ENCODE data around the gene CHST5.

CHST5 gene

DNA sequence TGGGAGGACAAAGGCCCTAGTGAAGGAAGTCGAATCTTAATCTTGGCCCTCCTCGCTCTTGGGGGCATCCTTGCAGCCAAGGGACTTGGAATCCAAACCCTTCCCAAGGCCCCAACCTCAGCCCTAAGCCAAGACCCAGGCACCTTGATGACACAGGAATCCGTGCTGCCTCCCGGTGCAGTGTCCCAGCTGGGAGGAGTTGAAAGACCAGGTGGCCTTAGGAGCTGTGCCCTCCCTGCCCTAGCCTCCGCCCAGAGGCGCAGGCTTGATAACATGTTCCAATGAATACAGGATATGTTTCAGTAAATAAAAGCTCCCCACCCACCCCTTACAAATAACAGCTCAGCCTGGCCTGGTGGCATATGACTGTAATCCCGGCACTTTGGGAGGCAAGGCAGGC is at the start of gene CHST5:
Gene CHST5, minus strand, starts transcription at position 208 of the 400 bp plus-strand sequence. CDS start 5,724 bp downstream, outside the sequence.
- H3K27ac ChIP-seq (ENCODE audit: low read length), result no peak within 1 kb of the TSS
- H3K9me3 ChIP-seq (ENCODE audit: control insufficient read depth, low read depth, low read length), result no peaks in the 10 kb centered on the region

DNA sequence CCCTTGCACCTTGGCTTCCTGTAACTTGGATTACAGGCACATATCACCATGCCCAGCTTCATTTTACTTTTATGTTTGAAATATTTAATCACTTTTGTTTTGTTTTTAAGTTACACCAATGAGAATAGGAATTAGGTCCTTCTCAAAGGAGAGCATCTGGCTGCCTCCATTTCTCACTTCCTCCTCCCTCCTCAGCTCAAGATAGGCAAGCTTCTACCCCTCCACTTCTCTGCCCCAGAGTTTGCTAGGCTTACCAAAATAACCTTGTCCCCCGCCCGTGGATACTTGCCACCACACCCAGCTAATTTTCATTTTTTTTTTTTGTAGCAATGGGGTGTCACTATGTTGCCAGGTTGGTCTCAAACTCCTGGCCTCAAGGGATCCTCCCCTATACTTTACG is 48.2 kb upstream of the CHST5 start:
- no peaks in the 10 kb centered on the region for H3K27me3 ChIP-seq (ENCODE audit: control insufficient read depth, insufficient read depth, low read length)
- no peak overlapping the region for H3K9ac ChIP-seq (ENCODE audit: low read length)
- no peaks in the 10 kb centered on the region for H3K4me1 ChIP-seq (ENCODE audit: control insufficient read depth, low read depth, low read length)
- H3K36me3 ChIP-seq (ENCODE audit: control insufficient read depth, low read depth, low read length), result peaks cover 3% of the 10 kb centered on the region
- no peaks in the 10 kb centered on the region for H3K9me3 ChIP-seq (ENCODE audit: control insufficient read depth, low read depth, low read length)
- no peak overlapping the region for H3K4me3 ChIP-seq (ENCODE audit: low read length)
- H3K27ac ChIP-seq (ENCODE audit: low read length), result no peak overlapping the region

More for the DNA sequence above, at the start of gene CHST5:
- H3K27me3 ChIP-seq (ENCODE audit: control insufficient read depth, insufficient read depth, low read length), result no peaks in the 10 kb centered on the region
- no peak within 1 kb of the TSS for H3K9ac ChIP-seq (ENCODE audit: low read length)
- no peak within 1 kb of the TSS for H3K4me3 ChIP-seq (ENCODE audit: low read length)
- H3K36me3 ChIP-seq (ENCODE audit: control insufficient read depth, low read depth, low read length), result no peaks in the 10 kb centered on the region
- H3K4me1 ChIP-seq (ENCODE audit: control insufficient read depth, low read depth, low read length), result no peaks in the 10 kb centered on the region

DNA sequence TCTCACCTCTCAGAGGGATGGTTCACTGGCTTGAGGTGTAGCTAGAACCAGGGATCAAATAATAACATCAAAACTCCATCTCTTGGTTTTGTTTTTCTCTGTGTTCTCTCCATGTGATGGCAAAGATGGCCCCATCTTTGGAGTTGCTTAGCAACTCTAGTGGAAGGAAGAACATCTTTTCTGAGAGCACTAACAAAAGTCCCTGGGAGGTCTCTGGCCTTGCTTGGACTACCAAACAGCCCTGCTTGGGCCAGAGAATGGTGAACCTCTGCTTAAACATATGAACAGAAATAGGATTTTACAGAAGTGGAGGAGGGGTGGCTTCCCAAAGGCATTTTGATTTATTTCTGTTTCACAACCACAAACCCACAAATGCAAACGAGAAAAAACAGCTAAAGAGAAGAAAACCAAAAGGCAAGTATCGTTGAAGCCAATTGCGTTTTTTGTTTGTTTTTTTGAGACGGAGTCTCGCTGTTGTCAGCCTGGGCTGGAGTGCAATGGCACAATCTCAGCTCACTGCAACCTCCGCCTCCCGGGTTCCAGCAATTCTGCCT is 43.5 kb upstream of the CHST5 start:
- Histone ChIP-seq H3K4me3 (ENCODE audit: low read length) (no peak overlapping the region), H3K27me3 (ENCODE audit: control insufficient read depth, insufficient read depth, low read length) (no peaks in the 10 kb centered on the region), H3K27ac (ENCODE audit: low read length) (no peak overlapping the region), H3K9ac (ENCODE audit: low read length) (no peak overlapping the region), H3K4me1 (ENCODE audit: control insufficient read depth, low read depth, low read length) (peaks cover 8% of the 10 kb centered on the region), H3K36me3 (ENCODE audit: control insufficient read depth, low read depth, low read length) (peaks cover 34% of the 10 kb centered on the region), H3K9me3 (ENCODE audit: control insufficient read depth, low read depth, low read length) (no peaks in the 10 kb centered on the region)

DNA sequence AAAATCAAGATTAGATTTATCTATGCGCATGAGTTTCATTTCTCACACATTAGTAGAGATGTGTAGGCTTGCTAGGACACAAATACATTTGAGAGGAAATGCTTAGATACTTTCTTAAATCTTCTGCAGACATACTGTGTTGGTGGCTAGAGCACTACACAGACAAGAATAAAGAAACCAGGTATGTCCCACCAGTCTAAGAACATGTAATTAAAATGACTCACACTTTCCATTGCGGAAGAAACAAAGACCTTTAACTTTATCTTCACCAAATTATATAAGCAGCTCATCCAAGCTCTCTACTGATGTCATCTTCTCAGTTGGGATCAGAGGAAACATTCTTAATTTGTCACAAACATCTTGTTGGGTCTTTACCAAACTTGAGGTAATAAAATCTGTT is 42.8 kb upstream of the CHST5 start:
- Histone ChIP-seq H3K4me1 (ENCODE audit: control insufficient read depth, low read depth, low read length) (peaks cover 8% of the 10 kb centered on the region), H3K27me3 (ENCODE audit: control insufficient read depth, insufficient read depth, low read length) (no peaks in the 10 kb centered on the region), H3K4me3 (ENCODE audit: low read length) (no peak overlapping the region), H3K9me3 (ENCODE audit: control insufficient read depth, low read depth, low read length) (no peaks in the 10 kb centered on the region), H3K27ac (ENCODE audit: low read length) (no peak overlapping the region), H3K36me3 (ENCODE audit: control insufficient read depth, low read depth, low read length) (peaks cover 38% of the 10 kb centered on the region), H3K9ac (ENCODE audit: low read length) (no peak overlapping the region)

DNA sequence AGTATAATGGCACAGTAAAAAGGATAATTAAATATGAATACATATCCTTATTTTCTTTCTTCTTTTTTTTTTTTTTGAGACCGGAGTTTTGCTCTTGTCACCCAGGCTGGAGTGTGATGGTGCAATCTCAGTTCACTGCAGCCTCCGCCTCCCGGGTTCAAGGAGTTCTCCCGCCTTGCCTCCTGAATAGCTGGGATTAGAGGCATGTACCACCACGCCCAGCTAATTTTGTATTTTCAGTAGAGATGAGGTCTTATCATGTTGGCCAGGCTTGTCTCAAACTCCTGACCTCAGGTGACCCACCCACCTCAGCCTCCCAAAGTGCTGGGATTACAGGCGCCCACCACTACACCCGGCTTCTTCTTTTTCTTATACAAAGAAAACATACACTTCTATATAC is 42.3 kb upstream of the CHST5 start:
- no peak overlapping the region for H3K27ac ChIP-seq (ENCODE audit: low read length)
- H3K4me3 ChIP-seq (ENCODE audit: low read length), result no peak overlapping the region
- no peak overlapping the region for H3K9ac ChIP-seq (ENCODE audit: low read length)
- H3K27me3 ChIP-seq (ENCODE audit: control insufficient read depth, insufficient read depth, low read length), result no peaks in the 10 kb centered on the region
- no peaks in the 10 kb centered on the region for H3K9me3 ChIP-seq (ENCODE audit: control insufficient read depth, low read depth, low read length)
- H3K36me3 ChIP-seq (ENCODE audit: control insufficient read depth, low read depth, low read length), result peaks cover 43% of the 10 kb centered on the region
- H3K4me1 ChIP-seq (ENCODE audit: control insufficient read depth, low read depth, low read length), result peaks cover 8% of the 10 kb centered on the region

DNA sequence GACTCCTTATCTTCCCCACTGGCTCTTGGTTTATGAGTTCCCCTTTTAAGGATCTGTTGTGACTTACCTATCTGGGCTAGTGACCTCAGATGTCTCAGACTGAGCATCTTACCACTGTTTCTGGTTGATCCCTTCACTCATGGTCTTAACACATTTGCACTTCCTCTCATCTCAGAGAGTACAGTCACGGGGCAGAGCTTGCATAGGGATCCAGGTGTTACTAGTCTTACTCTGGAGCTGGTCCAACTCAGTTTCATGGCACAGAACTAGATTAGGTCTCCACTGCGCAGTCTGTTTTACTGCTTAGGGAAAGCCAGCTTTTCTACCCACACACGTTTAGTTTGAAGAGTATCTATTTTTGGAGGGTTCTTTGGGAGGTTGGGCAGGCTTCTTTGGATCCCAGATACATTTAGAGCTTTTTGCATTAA is 40.5 kb upstream of the CHST5 start:
- H3K27me3 ChIP-seq (ENCODE audit: control insufficient read depth, insufficient read depth, low read length), result no peaks in the 10 kb centered on the region
- H3K4me1 ChIP-seq (ENCODE audit: control insufficient read depth, low read depth, low read length), result peaks cover 8% of the 10 kb centered on the region
- H3K9ac ChIP-seq (ENCODE audit: low read length), result no peak overlapping the region
- H3K9me3 ChIP-seq (ENCODE audit: control insufficient read depth, low read depth, low read length), result no peaks in the 10 kb centered on the region
- H3K27ac ChIP-seq (ENCODE audit: low read length), result no peak overlapping the region
- peaks cover 56% of the 10 kb centered on the region for H3K36me3 ChIP-seq (ENCODE audit: control insufficient read depth, low read depth, low read length)
- no peak overlapping the region for H3K4me3 ChIP-seq (ENCODE audit: low read length)

DNA sequence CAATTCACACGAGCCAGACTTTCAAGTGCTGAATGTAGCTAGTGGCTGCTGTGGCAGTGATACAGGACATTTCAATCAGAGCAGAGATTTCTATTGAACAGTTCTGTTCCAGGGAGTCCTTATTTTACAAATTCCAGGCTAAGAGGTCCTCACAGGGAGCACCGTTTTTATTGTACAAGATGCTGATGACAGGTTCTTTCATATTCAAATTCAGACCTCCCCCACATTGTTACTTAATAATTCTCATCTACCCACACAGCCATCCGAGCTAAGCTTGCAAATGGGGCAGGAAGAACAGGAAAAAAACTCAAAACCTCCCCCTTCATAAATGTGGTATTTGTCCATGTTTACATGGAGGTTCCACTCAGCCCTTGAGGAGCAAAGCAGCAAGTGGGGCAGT is 40.0 kb upstream of the CHST5 start:
- H3K4me1 ChIP-seq (ENCODE audit: control insufficient read depth, low read depth, low read length), result peaks cover 8% of the 10 kb centered on the region
- H3K36me3 ChIP-seq (ENCODE audit: control insufficient read depth, low read depth, low read length), result peaks cover 60% of the 10 kb centered on the region
- no peak overlapping the region for H3K27ac ChIP-seq (ENCODE audit: low read length)
- no peak overlapping the region for H3K4me3 ChIP-seq (ENCODE audit: low read length)
- H3K27me3 ChIP-seq (ENCODE audit: control insufficient read depth, insufficient read depth, low read length), result no peaks in the 10 kb centered on the region
- H3K9me3 ChIP-seq (ENCODE audit: control insufficient read depth, low read depth, low read length), result no peaks in the 10 kb centered on the region
- no peak overlapping the region for H3K9ac ChIP-seq (ENCODE audit: low read length)

DNA sequence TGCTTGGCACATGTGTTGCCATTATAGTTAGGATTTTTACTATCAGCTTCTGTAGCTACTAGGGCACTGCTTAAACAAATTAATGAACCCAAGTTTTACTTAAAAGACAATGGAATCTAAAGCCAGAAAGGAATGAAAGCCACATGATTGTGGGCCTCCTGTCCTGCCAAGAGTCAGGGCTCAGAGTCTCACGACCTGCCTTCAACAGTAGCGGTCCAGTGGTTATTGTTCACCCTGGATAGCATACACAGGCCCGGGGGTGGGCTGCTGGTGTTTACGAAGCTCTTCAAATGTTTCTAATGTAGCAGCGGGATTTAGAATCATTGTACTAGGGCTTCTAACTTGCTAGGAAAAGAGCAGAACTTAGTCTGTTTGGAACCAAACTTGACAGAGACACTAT is 38.0 kb upstream of the CHST5 start:
- Histone ChIP-seq H3K4me1 (ENCODE audit: control insufficient read depth, low read depth, low read length) (peaks cover 8% of the 10 kb centered on the region), H3K36me3 (ENCODE audit: control insufficient read depth, low read depth, low read length) (peaks cover 73% of the 10 kb centered on the region), H3K9me3 (ENCODE audit: control insufficient read depth, low read depth, low read length) (no peaks in the 10 kb centered on the region), H3K4me3 (ENCODE audit: low read length) (no peak overlapping the region), H3K9ac (ENCODE audit: low read length) (no peak overlapping the region), H3K27ac (ENCODE audit: low read length) (no peak overlapping the region), H3K27me3 (ENCODE audit: control insufficient read depth, insufficient read depth, low read length) (no peaks in the 10 kb centered on the region)

DNA sequence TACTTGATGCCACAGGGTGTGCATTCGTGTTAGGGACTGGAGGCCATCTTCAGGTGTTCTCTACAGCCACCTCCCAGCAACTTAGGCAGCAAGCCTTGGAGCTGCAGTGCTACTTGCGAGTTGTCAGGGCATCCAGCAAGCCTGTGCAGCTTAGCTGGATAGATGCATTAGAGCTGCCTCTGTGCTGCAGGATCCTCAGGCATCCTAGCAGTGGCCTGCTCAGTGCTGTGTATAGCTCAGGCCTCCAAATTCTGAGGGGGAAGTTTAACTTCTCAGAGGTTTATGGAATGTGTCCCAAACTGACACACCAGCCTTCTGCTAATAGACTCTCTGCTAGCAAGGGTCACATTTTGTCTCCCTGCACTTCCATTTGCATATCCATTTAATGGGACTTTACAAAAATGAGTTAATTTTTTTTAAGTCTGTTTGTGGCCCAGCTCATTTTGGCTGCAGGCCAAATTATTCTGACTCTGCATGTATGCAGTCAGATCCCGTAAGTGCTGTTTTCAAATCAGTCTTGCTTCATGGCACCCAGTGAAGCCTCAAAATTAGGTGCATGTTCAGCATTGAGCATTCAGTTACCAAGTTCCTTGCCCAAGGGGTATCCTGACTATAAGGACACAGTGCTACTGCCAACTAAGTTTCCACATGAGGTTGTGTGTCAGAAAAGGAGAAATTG is 37.1 kb upstream of the CHST5 start:
- Histone ChIP-seq H3K4me1 (ENCODE audit: control insufficient read depth, low read depth, low read length) (peaks cover 8% of the 10 kb centered on the region), H3K36me3 (ENCODE audit: control insufficient read depth, low read depth, low read length) (peaks cover 76% of the 10 kb centered on the region), H3K9ac (ENCODE audit: low read length) (no peak overlapping the region), H3K27me3 (ENCODE audit: control insufficient read depth, insufficient read depth, low read length) (no peaks in the 10 kb centered on the region), H3K4me3 (ENCODE audit: low read length) (no peak overlapping the region), H3K27ac (ENCODE audit: low read length) (no peak overlapping the region), H3K9me3 (ENCODE audit: control insufficient read depth, low read depth, low read length) (no peaks in the 10 kb centered on the region)

DNA sequence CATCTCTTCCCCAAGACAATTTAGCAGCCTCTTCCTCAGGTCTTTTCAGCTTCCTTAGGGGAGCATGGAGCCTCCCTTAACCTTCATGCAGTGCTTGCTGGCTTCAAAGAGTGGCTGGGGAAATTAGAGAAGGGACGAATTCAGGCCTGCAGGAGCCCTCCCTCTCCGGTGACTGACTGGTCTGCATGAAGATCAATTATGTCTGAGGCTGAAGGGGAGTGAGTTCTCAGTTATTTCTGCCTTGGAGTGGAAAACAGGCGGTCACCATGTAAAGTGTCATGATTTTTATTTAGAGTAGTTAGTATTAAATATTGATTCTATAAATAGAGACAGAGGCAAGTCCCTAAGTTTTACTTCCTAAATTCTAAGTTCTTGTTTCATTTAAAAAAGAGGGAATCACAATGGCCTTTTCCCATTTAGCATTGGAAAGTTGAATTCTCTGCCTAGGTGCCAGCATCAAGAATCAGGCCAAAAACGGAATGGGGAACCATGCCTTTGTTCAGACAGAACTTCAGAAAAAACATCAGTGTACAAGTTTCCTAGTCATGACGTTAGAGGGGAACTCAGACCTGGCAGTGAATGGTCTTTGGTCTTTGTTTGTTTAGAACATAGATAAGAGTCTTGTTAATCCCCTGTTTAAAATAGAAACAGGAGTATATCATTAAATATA is 34.6 kb upstream of the CHST5 start:
- Histone ChIP-seq H3K4me3 (ENCODE audit: low read length) (no peak overlapping the region), H3K4me1 (ENCODE audit: control insufficient read depth, low read depth, low read length) (peaks cover 5% of the 10 kb centered on the region), H3K27ac (ENCODE audit: low read length) (no peak overlapping the region), H3K36me3 (ENCODE audit: control insufficient read depth, low read depth, low read length) (peaks cover 57% of the 10 kb centered on the region), H3K9ac (ENCODE audit: low read length) (no peak overlapping the region), H3K9me3 (ENCODE audit: control insufficient read depth, low read depth, low read length) (no peaks in the 10 kb centered on the region), H3K27me3 (ENCODE audit: control insufficient read depth, insufficient read depth, low read length) (no peaks in the 10 kb centered on the region)

DNA sequence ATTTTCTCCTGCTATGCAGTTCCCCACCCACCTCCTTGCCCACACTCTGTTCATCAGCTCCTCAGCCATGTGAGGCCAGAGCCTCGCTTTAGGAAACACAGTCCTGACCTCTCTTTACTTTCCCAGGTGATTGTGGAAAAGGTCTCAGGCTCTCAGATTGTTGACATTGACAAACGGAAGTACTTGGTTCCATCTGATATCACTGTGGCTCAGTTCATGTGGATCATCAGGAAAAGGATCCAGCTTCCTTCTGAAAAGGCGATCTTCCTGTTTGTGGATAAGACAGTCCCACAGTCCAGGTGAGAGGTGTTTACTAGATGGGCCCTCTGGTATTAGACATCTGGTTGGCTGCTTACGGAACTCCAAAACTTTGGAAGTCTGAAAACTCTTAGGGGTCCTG is 32.0 kb upstream of the CHST5 start:
- H3K9me3 ChIP-seq (ENCODE audit: control insufficient read depth, low read depth, low read length), result no peaks in the 10 kb centered on the region
- no peak overlapping the region for H3K4me3 ChIP-seq (ENCODE audit: low read length)
- H3K36me3 ChIP-seq (ENCODE audit: control insufficient read depth, low read depth, low read length), result peaks cover 45% of the 10 kb centered on the region
- no peaks in the 10 kb centered on the region for H3K27me3 ChIP-seq (ENCODE audit: control insufficient read depth, insufficient read depth, low read length)
- H3K4me1 ChIP-seq (ENCODE audit: control insufficient read depth, low read depth, low read length), result peaks cover 19% of the 10 kb centered on the region
- H3K9ac ChIP-seq (ENCODE audit: low read length), result no peak overlapping the region
- H3K27ac ChIP-seq (ENCODE audit: low read length), result no peak overlapping the region

Measured in iPS-18a (cell line).